Activated effector memory CD4-positive, alpha-beta T cell treated with anti-CD3 and anti-CD28 coated beads, Interleukin-2, amount 50 U/mL, for 16 hours (primary cell): ENCODE results near the gene ANXA8.
A peak's percentile ranks its signal among the peaks of the same experiment; 100 is the strongest.

ENCODE experiments used
- DNase-seq: peaks from one replicate; pipeline ENCODE4 v3.0.0-alpha.2; 2020

The ANXA8 gene

DNA sequence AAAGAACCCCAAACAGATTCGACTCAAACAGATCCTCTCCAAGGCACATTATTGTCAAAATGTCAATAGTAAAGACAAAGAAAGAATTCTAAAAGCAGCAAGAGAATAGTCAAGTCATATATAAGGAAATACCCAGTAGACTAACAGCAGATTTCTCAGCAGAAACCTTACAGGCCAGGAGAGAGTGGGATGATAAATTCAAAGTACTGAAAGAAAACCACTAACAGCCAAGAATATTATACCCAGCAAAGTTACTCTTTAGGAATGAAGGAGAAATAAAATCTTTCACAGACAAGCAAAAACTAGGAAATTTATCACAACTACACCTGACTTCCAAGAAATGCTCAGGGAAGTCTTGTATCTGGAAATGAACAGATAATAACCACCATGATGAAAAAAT is 38.2 kb downstream of the ANXA8 start:
- DNase-seq, result no peak

- no peak for DNase-seq
These were observed 39.9 kb downstream of the ANXA8 start for GRCh38 chr10:47444047-47444446.

GRCh38 chr10:47443145-47443544 is 40.8 kb downstream of the ANXA8 start:
- no peak for DNase-seq

DNA sequence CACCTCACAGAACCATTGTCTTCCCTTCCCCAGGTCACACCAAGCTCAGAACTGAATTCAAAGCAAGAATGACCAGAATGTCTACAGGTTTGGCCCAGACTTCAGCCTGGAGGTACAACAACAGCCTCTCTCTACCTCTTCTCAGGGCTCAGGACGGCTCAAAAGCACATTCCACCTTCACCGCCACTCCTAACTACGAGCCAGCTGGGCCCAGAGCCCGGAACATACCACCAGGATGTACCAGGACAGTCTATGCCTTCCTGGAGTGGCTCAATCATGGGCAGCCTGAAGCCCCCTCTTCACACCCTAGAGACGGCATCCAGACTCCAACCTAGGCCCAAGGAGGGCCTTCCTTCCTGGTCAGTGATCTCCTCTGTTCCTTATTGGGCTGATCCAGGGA is 41.6 kb downstream of the ANXA8 start:
- DNase-seq, result no peak

- no peak for DNase-seq
These were observed 42.0 kb downstream of the ANXA8 start for GRCh38 chr10:47441938-47442337.

- DNase-seq, result no peak
These were observed 43.7 kb downstream of the ANXA8 start for GRCh38 chr10:47440207-47440606.

DNA sequence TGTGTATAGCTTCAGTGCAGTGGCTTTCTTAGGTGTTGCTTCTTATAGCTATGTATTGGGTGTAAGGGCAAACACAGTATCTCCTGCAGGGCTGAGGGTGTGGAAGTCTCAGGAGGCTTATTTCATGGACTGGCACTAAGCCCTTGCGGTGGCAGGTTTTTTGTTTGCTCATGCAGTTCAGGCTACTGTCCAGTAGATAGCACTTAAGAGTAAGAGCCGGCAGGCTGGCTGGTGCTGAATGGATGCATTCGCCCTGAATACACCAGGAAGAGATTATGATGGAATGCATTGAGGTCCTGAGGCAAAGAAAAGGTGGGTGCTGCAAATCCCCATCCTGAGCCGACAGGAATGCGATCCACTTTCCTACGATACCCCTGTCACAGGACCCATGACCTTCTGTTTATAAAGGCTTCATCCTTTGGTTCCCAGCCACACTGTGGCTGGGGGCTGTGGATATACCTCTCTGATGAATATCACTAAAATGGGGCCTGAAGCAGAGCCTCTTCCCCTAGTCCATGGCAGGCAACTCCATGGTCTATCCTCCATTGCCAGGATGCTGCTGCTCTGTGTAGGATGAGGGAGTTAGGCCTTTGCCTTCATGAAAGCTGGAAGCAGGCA is 44.9 kb downstream of the ANXA8 start:
- DNase-seq, result peak; percentile 33

GRCh38 chr10:47435081-47435480 is 48.8 kb downstream of the ANXA8 start:
- DNase-seq, result no peak

- DNase-seq, result peak; percentile 50
These were observed 58.0 kb downstream of the ANXA8 start for GRCh38 chr10:47425813-47426419.

- no peak for DNase-seq
These were observed 59.7 kb downstream of the ANXA8 start for GRCh38 chr10:47424231-47424630.

DNA sequence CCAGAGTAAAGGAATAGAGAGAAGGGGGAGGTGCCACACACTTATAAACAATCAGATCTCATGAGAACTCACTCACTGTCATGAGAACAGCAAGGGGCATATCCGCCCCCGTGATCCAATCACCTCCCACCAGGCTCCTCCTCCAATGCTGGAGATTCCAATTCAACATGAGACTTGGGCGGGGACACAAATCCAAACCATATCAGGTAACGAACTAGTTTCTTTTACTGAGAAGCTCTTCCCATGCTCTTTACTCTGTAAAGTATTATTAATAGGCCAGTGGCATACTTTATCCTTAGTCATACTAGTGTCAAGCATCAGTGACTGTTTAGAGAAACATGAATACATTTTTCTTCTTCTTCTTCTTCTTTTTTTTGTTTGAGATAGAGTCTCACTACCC is 60.4 kb downstream of the ANXA8 start:
- DNase-seq, result no peak

DNA sequence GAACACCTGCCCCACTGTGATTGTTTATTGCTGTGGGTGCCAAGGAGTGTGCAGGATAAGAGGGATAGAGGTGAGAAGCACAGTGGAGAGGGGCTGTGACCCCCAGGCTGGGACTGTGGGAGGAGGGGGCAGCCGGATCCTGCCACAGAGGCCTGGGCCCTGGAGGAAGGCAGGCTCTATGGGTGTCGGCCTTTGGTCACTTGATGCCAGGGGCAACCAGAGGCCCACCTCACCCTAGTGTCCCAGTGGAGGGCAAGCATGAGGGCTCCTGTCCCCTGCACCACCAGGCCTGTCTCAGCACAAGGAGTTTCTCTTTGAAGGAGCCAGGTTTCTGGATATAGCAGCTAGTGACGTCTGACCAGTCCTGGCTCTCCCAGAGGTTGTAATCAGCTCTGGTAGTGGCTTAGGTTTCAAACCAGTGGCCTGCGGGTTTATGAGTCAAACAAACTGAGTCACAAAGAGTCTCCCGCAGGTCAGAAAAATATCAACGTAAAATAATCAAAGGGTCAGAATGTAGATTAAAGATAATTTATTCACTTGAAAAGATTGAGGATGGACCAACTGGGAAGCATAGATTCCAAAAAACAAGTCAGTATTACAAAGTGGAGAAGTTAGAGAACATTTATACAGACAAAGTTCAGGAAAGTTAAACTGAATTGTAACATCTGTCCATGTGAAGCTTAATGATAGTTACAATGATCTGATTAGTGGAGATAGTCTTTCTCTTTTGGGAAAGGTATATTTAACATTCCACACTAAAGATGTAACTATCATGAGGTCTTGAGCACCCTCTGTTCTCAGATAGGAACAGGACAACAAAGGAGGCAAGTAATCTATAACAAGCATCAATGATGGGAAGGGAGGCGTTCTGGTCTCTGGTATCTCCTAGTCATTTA is 62.6 kb downstream of the ANXA8 start:
- peak; percentile 39 for DNase-seq

- peak; percentile 50 for DNase-seq
These were observed 63.4 kb downstream of the ANXA8 start for GRCh38 chr10:47420305-47421056.

GRCh38 chr10:47419421-47419820 is 64.5 kb downstream of the ANXA8 start:
- DNase-seq, result peak; percentile 37

DNA sequence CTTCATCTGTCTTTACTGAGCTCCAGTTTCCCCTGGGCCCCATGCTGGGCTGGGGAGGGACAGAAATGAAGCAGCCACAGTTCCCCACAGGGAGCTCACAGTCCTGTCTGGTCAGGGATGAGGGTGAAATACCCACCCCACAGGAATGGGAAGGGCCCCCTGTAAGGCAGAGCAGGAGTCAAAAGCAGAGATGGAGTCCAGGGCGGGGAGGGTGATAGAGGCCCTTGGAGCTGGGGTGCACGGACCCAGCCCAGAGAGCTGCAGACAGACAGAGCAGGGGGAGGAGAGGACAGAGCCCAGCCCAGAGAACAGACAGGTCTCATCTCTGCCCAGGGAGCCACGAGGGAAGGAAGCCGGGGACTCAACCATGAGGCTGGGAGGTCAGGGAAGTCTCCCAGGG is 64.9 kb downstream of the ANXA8 start:
- DNase-seq, result no peak

DNA sequence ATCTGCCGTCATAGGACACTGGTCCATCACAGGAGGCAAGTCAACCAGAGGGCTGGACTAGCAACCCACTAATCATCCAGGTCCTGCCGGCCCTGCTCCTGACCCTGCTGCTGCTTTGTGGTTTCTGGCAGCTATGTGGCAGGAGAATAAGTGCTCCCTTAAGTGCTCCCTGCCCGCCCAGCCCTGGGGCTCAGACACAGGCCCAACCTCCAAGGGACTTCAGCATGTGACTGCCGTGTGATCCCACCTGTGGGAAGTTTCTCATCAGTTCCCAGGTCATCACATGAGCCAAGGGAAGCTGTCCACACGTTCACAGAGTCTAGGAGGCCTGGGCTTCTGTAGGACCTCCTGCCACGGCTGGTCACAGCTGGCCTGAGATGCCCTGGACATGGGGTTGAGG is 65.6 kb downstream of the ANXA8 start:
- DNase-seq, result peak; percentile 38
